ENCODE results near the gene KCNQ1.

KCNQ1 gene

DNA sequence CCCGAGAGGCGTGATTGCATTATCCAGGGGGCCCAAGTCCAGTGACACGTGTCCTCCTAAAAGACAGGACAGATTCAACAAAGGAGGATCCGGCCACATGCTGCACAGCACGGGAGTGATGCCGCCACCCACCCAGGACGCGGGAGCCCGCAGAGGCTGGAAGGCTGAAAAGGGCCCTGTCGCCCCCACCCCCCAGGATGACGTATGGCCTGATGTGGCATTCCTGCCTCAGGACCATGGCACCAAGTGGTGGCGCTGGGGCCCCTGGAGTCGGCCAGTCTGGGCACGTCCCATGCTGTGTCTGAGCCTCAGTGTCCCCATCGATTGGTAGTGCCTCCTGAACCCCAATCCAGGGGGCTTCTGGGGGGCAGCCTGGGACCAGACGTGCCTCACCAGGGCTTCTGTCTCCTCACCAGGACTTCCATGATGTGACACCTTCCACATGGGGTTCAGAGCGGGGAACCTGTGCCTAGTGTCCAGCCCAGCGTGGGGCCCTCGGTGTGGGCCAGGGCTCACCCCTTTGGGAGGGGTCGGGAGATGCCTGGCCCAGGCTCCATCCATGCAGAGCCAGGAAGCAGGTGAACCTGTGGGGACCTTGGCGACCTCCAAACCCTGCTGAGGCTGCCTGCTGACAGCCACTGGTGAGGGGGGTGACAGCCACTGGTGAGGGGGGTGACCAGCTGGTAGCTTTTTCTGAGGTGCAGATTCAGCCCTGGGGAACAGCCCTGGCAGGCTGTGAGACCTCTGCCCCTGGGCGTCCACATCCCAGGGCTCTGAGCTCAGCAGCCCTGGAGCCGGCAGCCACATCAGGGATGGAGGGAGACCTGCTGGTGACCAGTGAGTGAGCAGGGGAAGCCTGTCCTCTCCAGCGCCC lies 75.3 kb downstream of the KCNQ1 start:
- H3K36me3 ChIP-seq (ENCODE audit: control insufficient read depth in 4 of 4, insufficient read depth in 4 of 4, low read length in 3 of 4): no peaks in the 10 kb centered on the region
- H3K4me3 ChIP-seq (ENCODE audit: control insufficient read depth in 1 of 7, extremely low read depth in 1 of 7, insufficient read depth in 4 of 7, low read depth in 2 of 7, low read length in 6 of 7): no peak overlapping the region
- no peaks in the 10 kb centered on the region for H3K4me1 ChIP-seq (ENCODE audit: control extremely low read depth in 1 of 4, control insufficient read depth in 4 of 4, insufficient read depth in 4 of 4, low read length in 3 of 4)
- DNase-seq: no peak
- ChIA-PET POLR2A (no interaction called here), CTCF (interaction anchor here (0.5 to 1.4 kb wide), 2 partner anchors 215 to 358 kb away, joined by 3 read pairs; no protein-coding TSS in a partner anchor)
- 93% methylated on average over 24 of the region's 24 CpGs for WGBS (ENCODE audit: insufficient coverage)
- H3K27ac ChIP-seq (ENCODE audit: insufficient read depth in 1 of 2, low read depth in 1 of 2, low read length in 2 of 2, poor library complexity in 1 of 2, severe bottlenecking in 2 of 2): no peak overlapping the region
- no peaks in the 10 kb centered on the region for H3K9me3 ChIP-seq (ENCODE audit: control extremely low read depth in 1 of 5, control insufficient read depth in 4 of 5, insufficient read depth in 2 of 5, low read depth in 1 of 5, low read length in 4 of 5)
- H3K27me3 ChIP-seq (replicated peaks in 2 of 5; ENCODE audit: control insufficient read depth in 4 of 5, insufficient read depth in 5 of 5, low read length in 4 of 5): peaks cover 0 to 3% (median 0%) of the 10 kb centered on the region in 5 experiments

DNA sequence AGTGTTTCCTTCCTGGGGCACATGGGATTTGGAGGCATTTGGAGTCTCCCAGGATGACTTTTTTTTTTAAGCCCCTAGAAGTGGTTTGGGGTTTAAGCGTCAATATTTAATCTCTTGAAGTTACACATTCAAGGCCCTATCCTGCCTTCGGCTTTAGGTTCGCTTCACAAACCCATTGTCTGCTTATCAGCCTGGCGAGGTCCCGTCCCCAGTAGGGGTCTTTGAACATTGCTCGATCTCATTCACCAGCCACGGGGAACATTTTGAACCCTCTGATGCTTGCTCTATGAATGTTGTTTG lies 75.9 kb downstream of the KCNQ1 start:
- peaks cover 0 to 3% (median 0%) of the 10 kb centered on the region in 5 experiments for H3K27me3 ChIP-seq (replicated peaks in 2 of 5; ENCODE audit: control insufficient read depth in 4 of 5, insufficient read depth in 5 of 5, low read length in 4 of 5)
- no peak for DNase-seq
- WGBS (ENCODE audit: insufficient coverage): 98% methylated on average over 5 of the region's 7 CpGs
- POLR2A ChIA-PET: no interaction called here
- CTCF ChIA-PET: no interaction called here
- no peaks in the 10 kb centered on the region for H3K4me1 ChIP-seq (ENCODE audit: control extremely low read depth in 1 of 4, control insufficient read depth in 4 of 4, insufficient read depth in 4 of 4, low read length in 3 of 4)
- no peak overlapping the region for H3K4me3 ChIP-seq (ENCODE audit: control insufficient read depth in 1 of 7, extremely low read depth in 1 of 7, insufficient read depth in 4 of 7, low read depth in 2 of 7, low read length in 6 of 7)
- no peaks in the 10 kb centered on the region for H3K36me3 ChIP-seq (ENCODE audit: control insufficient read depth in 4 of 4, insufficient read depth in 4 of 4, low read length in 3 of 4)
- H3K9me3 ChIP-seq (ENCODE audit: control extremely low read depth in 1 of 5, control insufficient read depth in 4 of 5, insufficient read depth in 2 of 5, low read depth in 1 of 5, low read length in 4 of 5): no peaks in the 10 kb centered on the region
- H3K27ac ChIP-seq (ENCODE audit: insufficient read depth in 1 of 2, low read depth in 1 of 2, low read length in 2 of 2, poor library complexity in 1 of 2, severe bottlenecking in 2 of 2): no peak overlapping the region

DNA sequence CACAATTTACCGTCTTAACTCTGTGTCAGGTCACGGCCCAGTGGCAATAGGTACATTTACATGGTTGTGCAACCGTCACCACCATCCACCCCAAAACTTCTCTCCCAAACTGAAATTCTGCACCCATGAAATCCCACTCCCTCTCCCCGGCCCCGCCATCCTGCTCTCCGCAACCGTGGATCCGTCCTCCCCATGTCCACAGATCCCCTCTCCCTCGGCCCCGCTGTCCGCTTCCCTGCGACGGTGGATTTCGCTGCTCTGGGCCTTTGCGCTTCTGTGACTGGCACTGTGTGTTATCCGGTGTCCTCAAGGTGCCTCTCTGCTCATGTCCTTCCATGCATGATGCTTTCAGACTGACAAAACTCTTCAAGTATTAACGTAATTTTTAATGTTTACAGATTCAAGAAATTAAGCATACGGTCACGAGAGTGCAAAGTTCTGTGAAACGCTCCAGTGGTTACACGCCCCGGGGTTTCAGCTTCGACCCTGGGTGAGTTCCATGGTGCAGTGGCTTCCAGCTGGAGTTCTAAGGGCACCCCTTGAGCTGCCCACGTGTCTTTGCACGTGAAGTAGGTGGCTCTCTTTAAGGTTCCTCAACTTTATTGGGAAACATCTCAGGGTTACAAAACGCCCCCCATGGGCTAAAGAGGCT lies 76.4 kb downstream of the KCNQ1 start:
- no peak overlapping the region for H3K27ac ChIP-seq (ENCODE audit: insufficient read depth in 1 of 2, low read depth in 1 of 2, low read length in 2 of 2, poor library complexity in 1 of 2, severe bottlenecking in 2 of 2)
- peaks cover 0 to 3% (median 0%) of the 10 kb centered on the region in 5 experiments for H3K27me3 ChIP-seq (replicated peaks in 2 of 5; ENCODE audit: control insufficient read depth in 4 of 5, insufficient read depth in 5 of 5, low read length in 4 of 5)
- POLR2A ChIA-PET: no interaction called here
- DNase-seq: no peak
- H3K9me3 ChIP-seq (ENCODE audit: control extremely low read depth in 1 of 5, control insufficient read depth in 4 of 5, insufficient read depth in 2 of 5, low read depth in 1 of 5, low read length in 4 of 5): no peaks in the 10 kb centered on the region
- H3K36me3 ChIP-seq (ENCODE audit: control insufficient read depth in 4 of 4, insufficient read depth in 4 of 4, low read length in 3 of 4): no peaks in the 10 kb centered on the region
- WGBS (ENCODE audit: insufficient coverage): 97% methylated on average over 26 of the region's 26 CpGs
- CTCF ChIA-PET: interaction anchor here (1.7 kb wide), 1 partner anchor 9 kb away, joined by 5 read pairs; no protein-coding TSS in a partner anchor
- no peak overlapping the region for H3K4me3 ChIP-seq (ENCODE audit: control insufficient read depth in 1 of 7, extremely low read depth in 1 of 7, insufficient read depth in 4 of 7, low read depth in 2 of 7, low read length in 6 of 7)
- H3K4me1 ChIP-seq (ENCODE audit: control extremely low read depth in 1 of 4, control insufficient read depth in 4 of 4, insufficient read depth in 4 of 4, low read length in 3 of 4): peaks cover 0 to 2% (median under 1%) of the 10 kb centered on the region in 4 experiments

DNA sequence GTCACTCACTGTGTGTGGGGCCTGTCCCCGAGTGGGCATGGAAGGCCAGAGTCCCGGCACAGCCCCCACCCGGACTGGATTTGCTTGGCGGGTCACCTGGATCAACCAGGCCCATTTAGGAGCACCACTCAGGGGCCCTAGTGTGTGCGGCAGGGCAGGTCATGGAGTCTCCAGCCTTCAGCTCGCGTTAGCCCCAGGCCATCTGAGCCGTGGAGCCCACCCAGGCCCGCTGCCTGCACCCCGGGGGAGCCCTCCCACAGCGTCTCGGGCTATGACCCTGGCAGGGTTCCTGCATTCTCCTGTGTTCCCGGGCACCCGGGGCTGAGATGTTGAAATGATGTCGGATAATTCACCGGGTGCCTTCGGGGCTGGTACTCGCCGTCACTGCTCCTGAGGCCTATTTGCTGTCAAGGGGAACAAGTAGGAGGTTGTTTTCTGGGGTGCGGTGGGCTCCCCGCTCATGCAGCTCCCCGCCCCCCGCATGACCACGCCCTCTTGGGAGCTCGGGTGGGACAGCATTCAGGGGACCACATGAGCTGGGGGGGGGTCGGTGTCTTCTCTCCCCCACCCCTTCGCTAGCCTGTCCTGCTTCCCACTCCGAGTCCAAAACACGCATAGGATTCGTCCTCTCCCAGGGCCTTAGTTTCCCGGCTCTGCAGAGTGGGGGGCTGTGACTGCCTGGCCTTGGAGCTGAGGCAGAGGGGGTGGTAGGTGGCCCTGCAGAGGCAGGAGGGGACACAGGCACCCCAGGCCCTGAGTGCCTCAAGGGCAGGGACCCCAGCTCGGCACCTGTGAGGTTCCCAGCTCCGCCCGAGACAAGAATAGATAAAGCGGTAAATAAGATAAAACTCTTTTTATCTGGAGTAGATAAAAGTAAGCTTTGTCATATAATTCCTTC lies 77.2 kb downstream of the KCNQ1 start:
- H3K27ac ChIP-seq (ENCODE audit: insufficient read depth in 1 of 2, low read depth in 1 of 2, low read length in 2 of 2, poor library complexity in 1 of 2, severe bottlenecking in 2 of 2): no peak overlapping the region
- CTCF ChIA-PET: interaction anchor here (1.7 kb wide), 1 partner anchor 9 kb away, joined by 5 read pairs; no protein-coding TSS in a partner anchor
- H3K27me3 ChIP-seq (replicated peaks in 2 of 5; ENCODE audit: control insufficient read depth in 4 of 5, insufficient read depth in 5 of 5, low read length in 4 of 5): peaks cover 0 to 3% (median 0%) of the 10 kb centered on the region in 5 experiments
- no peak overlapping the region for H3K4me3 ChIP-seq (ENCODE audit: control insufficient read depth in 1 of 7, extremely low read depth in 1 of 7, insufficient read depth in 4 of 7, low read depth in 2 of 7, low read length in 6 of 7)
- peaks cover 0 to 10% (median 7%) of the 10 kb centered on the region in 4 experiments for H3K4me1 ChIP-seq (ENCODE audit: control extremely low read depth in 1 of 4, control insufficient read depth in 4 of 4, insufficient read depth in 4 of 4, low read length in 3 of 4)
- WGBS (ENCODE audit: insufficient coverage): 94% methylated on average over 25 of the region's 35 CpGs
- no peak for DNase-seq
- POLR2A ChIA-PET: no interaction called here
- H3K36me3 ChIP-seq (ENCODE audit: control insufficient read depth in 4 of 4, insufficient read depth in 4 of 4, low read length in 3 of 4): no peaks in the 10 kb centered on the region
- H3K9me3 ChIP-seq (ENCODE audit: control extremely low read depth in 1 of 5, control insufficient read depth in 4 of 5, insufficient read depth in 2 of 5, low read depth in 1 of 5, low read length in 4 of 5): no peaks in the 10 kb centered on the region

DNA sequence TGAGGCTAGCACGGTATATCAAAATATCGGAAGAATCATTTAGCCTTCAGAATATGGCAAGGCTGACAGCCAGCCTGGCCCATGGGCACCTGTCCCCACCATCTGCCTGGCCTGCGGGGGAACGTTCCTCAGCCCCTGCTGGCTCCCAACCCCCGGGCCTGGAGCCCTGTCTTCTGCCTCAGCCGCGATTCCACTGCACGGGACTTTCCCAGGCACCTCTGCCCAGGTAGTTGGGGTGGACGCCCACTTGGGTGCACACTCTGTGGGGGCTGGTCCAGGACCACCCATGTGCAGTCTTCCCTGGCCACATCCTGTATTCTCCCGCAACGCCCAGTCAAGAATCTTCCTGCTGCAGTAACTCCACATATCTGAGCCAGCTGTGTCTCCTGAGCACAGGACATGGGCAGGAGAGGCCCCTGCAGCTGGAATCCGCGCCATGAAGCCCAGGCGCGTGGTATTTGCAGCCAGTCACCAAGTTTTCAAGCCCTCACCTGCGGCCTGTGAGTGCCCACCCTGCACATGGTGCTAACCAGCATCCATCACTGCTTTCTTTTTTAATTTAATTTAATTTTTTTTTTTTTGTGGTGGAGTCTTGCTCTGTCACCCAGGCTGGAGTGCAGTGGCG lies 77.9 kb downstream of the KCNQ1 start:
- Histone ChIP-seq H3K27ac (ENCODE audit: insufficient read depth in 1 of 2, low read depth in 1 of 2, low read length in 2 of 2, poor library complexity in 1 of 2, severe bottlenecking in 2 of 2) (no peak overlapping the region), H3K36me3 (ENCODE audit: control insufficient read depth in 4 of 4, insufficient read depth in 4 of 4, low read length in 3 of 4) (no peaks in the 10 kb centered on the region), H3K27me3 (replicated peaks in 2 of 5; ENCODE audit: control insufficient read depth in 4 of 5, insufficient read depth in 5 of 5, low read length in 4 of 5) (peaks cover 0 to 3% (median 0%) of the 10 kb centered on the region in 5 experiments), H3K9me3 (ENCODE audit: control extremely low read depth in 1 of 5, control insufficient read depth in 4 of 5, insufficient read depth in 2 of 5, low read depth in 1 of 5, low read length in 4 of 5) (no peaks in the 10 kb centered on the region), H3K4me1 (ENCODE audit: control extremely low read depth in 1 of 4, control insufficient read depth in 4 of 4, insufficient read depth in 4 of 4, low read length in 3 of 4) (peaks cover 0 to 16% (median 13%) of the 10 kb centered on the region in 4 experiments), H3K4me3 (ENCODE audit: control insufficient read depth in 1 of 7, extremely low read depth in 1 of 7, insufficient read depth in 4 of 7, low read depth in 2 of 7, low read length in 6 of 7) (no peak overlapping the region)
- no peak for DNase-seq
- 96% methylated on average over 11 of the region's 17 CpGs for WGBS (ENCODE audit: insufficient coverage)
- CTCF ChIA-PET: interaction anchor here (0.6 to 1.7 kb wide), 2 partner anchors 8 to 141 kb away, joined by 3 to 5 read pairs; no protein-coding TSS in a partner anchor
- POLR2A ChIA-PET: no interaction called here

DNA sequence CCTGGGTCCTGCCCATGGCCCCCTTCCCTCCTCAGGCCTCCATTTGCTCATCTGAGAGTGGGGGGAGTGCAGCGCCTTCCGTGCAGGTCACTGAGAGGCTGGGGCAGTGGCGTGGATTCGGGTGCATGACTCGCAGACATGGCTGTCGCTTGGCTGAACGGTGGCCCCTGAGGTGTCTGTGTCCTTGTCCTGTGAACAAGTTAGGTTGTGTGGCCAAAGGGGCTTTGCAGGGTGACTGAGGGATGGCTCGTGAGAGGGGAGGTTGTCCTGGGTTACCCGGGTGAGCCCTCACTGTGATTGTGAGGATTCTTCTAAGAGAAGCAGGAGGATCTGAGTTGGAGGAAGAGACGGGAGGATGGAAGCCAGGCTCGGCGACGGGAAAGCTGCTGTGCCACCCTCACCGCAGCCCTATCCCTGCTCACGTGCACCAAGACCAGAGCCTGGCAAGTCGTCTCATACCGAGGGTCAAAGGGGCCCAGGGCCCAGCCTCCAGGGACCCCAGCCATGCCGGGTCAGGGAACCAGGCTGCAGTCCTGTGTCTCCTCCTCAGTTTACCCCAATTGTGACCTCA lies 79.1 kb downstream of the KCNQ1 start:
- H3K36me3 ChIP-seq (ENCODE audit: control insufficient read depth in 4 of 4, insufficient read depth in 4 of 4, low read length in 3 of 4): no peaks in the 10 kb centered on the region
- ChIA-PET POLR2A (no interaction called here), CTCF (interaction anchor here (0.6 to 13.4 kb wide), 2 partner anchors 100 to 142 kb away, joined by 3 to 284 read pairs; no protein-coding TSS in a partner anchor)
- H3K27ac ChIP-seq (ENCODE audit: insufficient read depth in 1 of 2, low read depth in 1 of 2, low read length in 2 of 2, poor library complexity in 1 of 2, severe bottlenecking in 2 of 2): no peak overlapping the region
- no peak overlapping the region for H3K4me3 ChIP-seq (ENCODE audit: control insufficient read depth in 1 of 7, extremely low read depth in 1 of 7, insufficient read depth in 4 of 7, low read depth in 2 of 7, low read length in 6 of 7)
- no peak for DNase-seq
- H3K27me3 ChIP-seq (replicated peaks in 2 of 5; ENCODE audit: control insufficient read depth in 4 of 5, insufficient read depth in 5 of 5, low read length in 4 of 5): peaks cover 0 to 3% (median 0%) of the 10 kb centered on the region in 5 experiments
- H3K9me3 ChIP-seq (ENCODE audit: control extremely low read depth in 1 of 5, control insufficient read depth in 4 of 5, insufficient read depth in 2 of 5, low read depth in 1 of 5, low read length in 4 of 5): no peaks in the 10 kb centered on the region
- WGBS (ENCODE audit: insufficient coverage): 94% methylated on average over 18 of the region's 18 CpGs
- H3K4me1 ChIP-seq (ENCODE audit: control extremely low read depth in 1 of 4, control insufficient read depth in 4 of 4, insufficient read depth in 4 of 4, low read length in 3 of 4): peaks cover 0 to 16% (median 13%) of the 10 kb centered on the region in 4 experiments

Data from common myeloid progenitor, CD34-positive (primary cell).